ENCODE results near the gene COG6. TPM values are rescaled to one million over a fixed set of nuclear protein-coding genes. Genes with fewer than 3 reads are reported as not detected.

Gene COG6
- total RNA-seq, 4 donors from 2014 or later = 9.8 to 20.9 (median 15.8) TPM

GRCh38 chr13:39675904-39676303 lies 20.4 kb downstream of the COG6 start:
- DNase-seq (ENCODE audit: low spot score) = no peak
- TF ChIP-seq CTCF (IDR thresholded peaks at IDR 0.05) = no peak
- no peak for ATAC-seq (ENCODE audit: low FRiP score)

GRCh38 chr13:39676315-39676876 lies 20.9 kb downstream of the COG6 start:
- TF ChIP-seq CTCF (IDR thresholded peaks at IDR 0.05) = no peak
- no peak for DNase-seq (ENCODE audit: low spot score)
- ATAC-seq (ENCODE audit: low FRiP score) = no peak

- ATAC-seq (ENCODE audit: low FRiP score) = no peak
- TF ChIP-seq CTCF (IDR thresholded peaks at IDR 0.05) = no peak
- no peak for DNase-seq (ENCODE audit: low spot score)
Measured at GRCh38 chr13:39682310-39682709, 26.8 kb downstream of the COG6 start.

- ATAC-seq (ENCODE audit: low FRiP score) = no peak
- DNase-seq (ENCODE audit: low spot score) = no peak
- no peak for TF ChIP-seq CTCF (IDR thresholded peaks at IDR 0.05)
Measured at GRCh38 chr13:39682788-39683187, 27.3 kb downstream of the COG6 start.

GRCh38 chr13:39684531-39685137 lies 29.2 kb downstream of the COG6 start:
- no peak for DNase-seq (ENCODE audit: low spot score)
- TF ChIP-seq CTCF (IDR thresholded peaks at IDR 0.05) = no peak
- ATAC-seq (ENCODE audit: low FRiP score) = no peak

- no peak for DNase-seq (ENCODE audit: low spot score)
- TF ChIP-seq CTCF (IDR thresholded peaks at IDR 0.05) = no peak
- ATAC-seq (ENCODE audit: low FRiP score) = no peak
Measured at GRCh38 chr13:39685652-39686051, 30.2 kb downstream of the COG6 start.

GRCh38 chr13:39688278-39688677 lies 32.8 kb downstream of the COG6 start:
- ATAC-seq (ENCODE audit: low FRiP score) (no peak), DNase-seq (ENCODE audit: low spot score) (no peak)
- TF ChIP-seq CTCF (IDR thresholded peaks at IDR 0.05) = no peak
